ENCODE measurements around the gene OTOGL. TPM values are rescaled to one million over a fixed set of nuclear protein-coding genes. Genes with fewer than 3 reads are reported as not detected.

The OTOGL gene
- total RNA-seq, 5 donors from 2014 or later (not counting 1 experiment from before 2014, with no cell fraction given), result not detected

GRCh38 chr12:80118565-80119324 lies 19.4 kb downstream of the OTOGL start:
- no CpG with 5 or more reads among the region's 2 CpGs for WGBS (ENCODE audit: insufficient coverage)
- H3K4me3 ChIP-seq (ENCODE audit: control insufficient read depth in 1 of 2, extremely low read depth in 1 of 2, low read length in 1 of 2), result no peak overlapping the region
- CTCF ChIA-PET, result no interaction called here
- H3K4me1 ChIP-seq (ENCODE audit: control insufficient read depth in 1 of 2, extremely low read depth in 1 of 2, insufficient read depth in 2 of 2, low read length in 2 of 2), result no peaks in the 10 kb centered on the region
- H3K36me3 ChIP-seq (ENCODE audit: control insufficient read depth in 2 of 2, extremely low read depth in 1 of 2, insufficient read depth in 1 of 2, low read length in 1 of 2), result no peaks in the 10 kb centered on the region
- H3K27ac Mint-ChIP-seq, result no peak overlapping the region
- no peaks in the 10 kb centered on the region for H3K9me3 ChIP-seq
- peaks cover 0 to 14% (median 8%) of the 10 kb centered on the region in 3 donors for H3K9me3 Mint-ChIP-seq
- POLR2A ChIA-PET, result no interaction called here
- DNase-seq, result no peak
- H3K36me3 Mint-ChIP-seq, result no peaks in the 10 kb centered on the region
- H3K4me1 Mint-ChIP-seq, result no peaks in the 10 kb centered on the region
- ATAC-seq (replicated peaks in 1 of 4), result no peak
- H3K27me3 ChIP-seq (replicated peaks in 1 of 2; ENCODE audit: control insufficient read depth in 2 of 2, extremely low read depth in 1 of 2, insufficient read depth in 2 of 2, low read length in 1 of 2), result peaks cover 0 to 6% of the 10 kb centered on the region in 2 experiments
- H3K4me3 Mint-ChIP-seq, result no peak overlapping the region
- no peaks in the 10 kb centered on the region for H3K27me3 Mint-ChIP-seq
- H3K27ac ChIP-seq (ENCODE audit: low read length), result no peak overlapping the region

- WGBS (ENCODE audit: insufficient coverage), result 69% methylated on average over 2 of the region's 3 CpGs
- H3K27me3 ChIP-seq (replicated peaks in 1 of 2; ENCODE audit: control insufficient read depth in 2 of 2, extremely low read depth in 1 of 2, insufficient read depth in 2 of 2, low read length in 1 of 2), result no peaks in the 10 kb centered on the region
- H3K27ac ChIP-seq (ENCODE audit: low read length), result no peak overlapping the region
- POLR2A ChIA-PET, result interaction anchor here in 1 of 2 donors (0.6 kb wide), 1 partner anchor 552 kb away, joined by 6 read pairs; no protein-coding TSS in a partner anchor
- Mint-ChIP-seq H3K36me3 (no peaks in the 10 kb centered on the region), H3K4me1 (no peaks in the 10 kb centered on the region), H3K4me3 (no peak overlapping the region), H3K27ac (no peak overlapping the region), H3K27me3 (no peaks in the 10 kb centered on the region), H3K9me3 (no peaks in the 10 kb centered on the region)
- no peaks in the 10 kb centered on the region for H3K9me3 ChIP-seq
- H3K4me1 ChIP-seq (ENCODE audit: control insufficient read depth in 1 of 2, extremely low read depth in 1 of 2, insufficient read depth in 2 of 2, low read length in 2 of 2), result no peaks in the 10 kb centered on the region
- H3K4me3 ChIP-seq (ENCODE audit: control insufficient read depth in 1 of 2, extremely low read depth in 1 of 2, low read length in 1 of 2), result no peak overlapping the region
- CTCF ChIA-PET, result interaction anchor here in 1 of 2 donors (0.6 kb wide), 1 partner anchor 49 kb away, joined by 3 read pairs; no protein-coding TSS in a partner anchor
- no peak for ATAC-seq (replicated peaks in 1 of 4)
- no peak for DNase-seq
- no peaks in the 10 kb centered on the region for H3K36me3 ChIP-seq (ENCODE audit: control insufficient read depth in 2 of 2, extremely low read depth in 1 of 2, insufficient read depth in 1 of 2, low read length in 1 of 2)
Observed at GRCh38 chr12:80120994-80121393, 21.7 kb downstream of the OTOGL start.

GRCh38 chr12:80121661-80122060 lies 22.3 kb downstream of the OTOGL start:
- ATAC-seq (replicated peaks in 1 of 4) (no peak), DNase-seq (no peak)
- H3K36me3 ChIP-seq (ENCODE audit: control insufficient read depth in 2 of 2, extremely low read depth in 1 of 2, insufficient read depth in 1 of 2, low read length in 1 of 2), result no peaks in the 10 kb centered on the region
- Mint-ChIP-seq H3K9me3 (no peaks in the 10 kb centered on the region), H3K27ac (no peak overlapping the region), H3K4me1 (no peaks in the 10 kb centered on the region), H3K27me3 (no peaks in the 10 kb centered on the region), H3K4me3 (no peak overlapping the region), H3K36me3 (no peaks in the 10 kb centered on the region)
- no peaks in the 10 kb centered on the region for H3K4me1 ChIP-seq (ENCODE audit: control insufficient read depth in 1 of 2, extremely low read depth in 1 of 2, insufficient read depth in 2 of 2, low read length in 2 of 2)
- CTCF ChIA-PET, result no interaction called here
- no peak overlapping the region for H3K27ac ChIP-seq (ENCODE audit: low read length)
- 50% methylated on average over 1 of the region's 3 CpGs for WGBS (ENCODE audit: insufficient coverage)
- no peaks in the 10 kb centered on the region for H3K9me3 ChIP-seq
- no peak overlapping the region for H3K4me3 ChIP-seq (ENCODE audit: control insufficient read depth in 1 of 2, extremely low read depth in 1 of 2, low read length in 1 of 2)
- no peaks in the 10 kb centered on the region for H3K27me3 ChIP-seq (replicated peaks in 1 of 2; ENCODE audit: control insufficient read depth in 2 of 2, extremely low read depth in 1 of 2, insufficient read depth in 2 of 2, low read length in 1 of 2)
- POLR2A ChIA-PET, result interaction anchor here in 1 of 2 donors (0.6 kb wide), 1 partner anchor 553 kb away, joined by 6 read pairs; no protein-coding TSS in a partner anchor

GRCh38 chr12:80129895-80130530 lies 30.7 kb downstream of the OTOGL start:
- H3K9me3 Mint-ChIP-seq, result peaks cover 0 to 7% (median 5%) of the 10 kb centered on the region in 3 donors
- DNase-seq, result no peak
- POLR2A ChIA-PET, result no interaction called here
- CTCF ChIA-PET, result no interaction called here
- H3K27me3 ChIP-seq (replicated peaks in 1 of 2; ENCODE audit: control insufficient read depth in 2 of 2, extremely low read depth in 1 of 2, insufficient read depth in 2 of 2, low read length in 1 of 2), result no peaks in the 10 kb centered on the region
- H3K27ac ChIP-seq (ENCODE audit: low read length), result no peak overlapping the region
- H3K4me3 Mint-ChIP-seq, result no peak overlapping the region
- no peaks in the 10 kb centered on the region for H3K36me3 ChIP-seq (ENCODE audit: control insufficient read depth in 2 of 2, extremely low read depth in 1 of 2, insufficient read depth in 1 of 2, low read length in 1 of 2)
- ATAC-seq (replicated peaks in 1 of 4), result no peak
- H3K36me3 Mint-ChIP-seq, result no peaks in the 10 kb centered on the region
- no peaks in the 10 kb centered on the region for H3K4me1 Mint-ChIP-seq
- H3K4me1 ChIP-seq (ENCODE audit: control insufficient read depth in 1 of 2, extremely low read depth in 1 of 2, insufficient read depth in 2 of 2, low read length in 2 of 2), result no peaks in the 10 kb centered on the region
- no peak overlapping the region for H3K27ac Mint-ChIP-seq
- no peaks in the 10 kb centered on the region for H3K9me3 ChIP-seq
- no peak overlapping the region for H3K4me3 ChIP-seq (ENCODE audit: control insufficient read depth in 1 of 2, extremely low read depth in 1 of 2, low read length in 1 of 2)
- H3K27me3 Mint-ChIP-seq, result peaks cover 2 to 5% of the 10 kb centered on the region in 2 donors

GRCh38 chr12:80135624-80136023 lies 36.3 kb downstream of the OTOGL start:
- H3K27ac Mint-ChIP-seq, result no peak overlapping the region
- ChIA-PET POLR2A (no interaction called here), CTCF (no interaction called here)
- Histone ChIP-seq H3K36me3 (ENCODE audit: control insufficient read depth in 2 of 2, extremely low read depth in 1 of 2, insufficient read depth in 1 of 2, low read length in 1 of 2) (no peaks in the 10 kb centered on the region), H3K4me3 (ENCODE audit: control insufficient read depth in 1 of 2, extremely low read depth in 1 of 2, low read length in 1 of 2) (no peak overlapping the region), H3K4me1 (ENCODE audit: control insufficient read depth in 1 of 2, extremely low read depth in 1 of 2, insufficient read depth in 2 of 2, low read length in 2 of 2) (no peaks in the 10 kb centered on the region), H3K27me3 (replicated peaks in 1 of 2; ENCODE audit: control insufficient read depth in 2 of 2, extremely low read depth in 1 of 2, insufficient read depth in 2 of 2, low read length in 1 of 2) (no peaks in the 10 kb centered on the region), H3K27ac (ENCODE audit: low read length) (no peak overlapping the region), H3K9me3 (no peaks in the 10 kb centered on the region)
- peaks cover 2 to 5% of the 10 kb centered on the region in 2 donors for H3K27me3 Mint-ChIP-seq
- 100% methylated on average over 1 of the region's 3 CpGs for WGBS (ENCODE audit: insufficient coverage)
- no peaks in the 10 kb centered on the region for H3K36me3 Mint-ChIP-seq
- no peaks in the 10 kb centered on the region for H3K9me3 Mint-ChIP-seq
- ATAC-seq (replicated peaks in 1 of 4), result no peak
- H3K4me1 Mint-ChIP-seq, result no peaks in the 10 kb centered on the region
- no peak for DNase-seq
- H3K4me3 Mint-ChIP-seq, result no peak overlapping the region

- peaks cover 2 to 5% of the 10 kb centered on the region in 2 donors for H3K27me3 Mint-ChIP-seq
- WGBS (ENCODE audit: insufficient coverage), result 40% methylated on average over 2 of the region's 4 CpGs
- no peak overlapping the region for H3K4me3 Mint-ChIP-seq
Observed at GRCh38 chr12:80140005-80140404, 40.7 kb downstream of the OTOGL start.

More at GRCh38 chr12:80140005-80140404, 40.7 kb downstream of the OTOGL start:
- ATAC-seq (replicated peaks in 1 of 4) (no peak), DNase-seq (no peak)
- ChIA-PET CTCF (no interaction called here), POLR2A (no interaction called here)
- H3K27me3 ChIP-seq (replicated peaks in 1 of 2; ENCODE audit: control insufficient read depth in 2 of 2, extremely low read depth in 1 of 2, insufficient read depth in 2 of 2, low read length in 1 of 2), result no peaks in the 10 kb centered on the region
- H3K36me3 ChIP-seq (ENCODE audit: control insufficient read depth in 2 of 2, extremely low read depth in 1 of 2, insufficient read depth in 1 of 2, low read length in 1 of 2), result no peaks in the 10 kb centered on the region
- Mint-ChIP-seq H3K4me1 (no peaks in the 10 kb centered on the region), H3K27ac (no peak overlapping the region), H3K36me3 (no peaks in the 10 kb centered on the region), H3K9me3 (peaks cover 0 to 4% (median 0%) of the 10 kb centered on the region in 3 donors)
- no peak overlapping the region for H3K27ac ChIP-seq (ENCODE audit: low read length)
- H3K4me1 ChIP-seq (ENCODE audit: control insufficient read depth in 1 of 2, extremely low read depth in 1 of 2, insufficient read depth in 2 of 2, low read length in 2 of 2), result no peaks in the 10 kb centered on the region
- no peak overlapping the region for H3K4me3 ChIP-seq (ENCODE audit: control insufficient read depth in 1 of 2, extremely low read depth in 1 of 2, low read length in 1 of 2)
- no peaks in the 10 kb centered on the region for H3K9me3 ChIP-seq

Measured in T-cell (primary cell).